GM23248 (cell line): ENCODE data around the gene BASP1. TPM values are rescaled to one million over a fixed set of nuclear protein-coding genes. Genes with fewer than 3 reads are reported as not detected.
A peak's percentile ranks its signal among the peaks of the same experiment; 100 is the strongest.

Experiments used
- DNase-seq: peaks from one replicate; pipeline ENCODE4 v3.0.0-alpha.2; 2015
- H2AFZ ChIP-seq: fragments of 200-600 bp; sonication (generic); 2 replicates; pipeline ENCODE4 v1.6.1; 2016; ENCODE audit warnings: antibody characterized with exemption
- H3F3A ChIP-seq: fragments of 200-600 bp; sonication (generic); 2 replicates; pipeline ENCODE4 v1.6.1; 2016; ENCODE audit warnings: mild to moderate bottlenecking, antibody characterized with exemption, mixed run types; ENCODE audit not compliant: insufficient read depth
- H3K27ac ChIP-seq: fragments of 200-600 bp; sonication (generic); 2 replicates; pipeline ENCODE4 v1.5.1; 2016; ENCODE audit warnings: mild to moderate bottlenecking
- H3K27me3 ChIP-seq: fragments of 200-600 bp; sonication (generic); replicated peaks from 2 replicates; pipeline ENCODE4 v1.6.1; 2016; ENCODE audit warnings: mild to moderate bottlenecking; ENCODE audit not compliant: insufficient read depth
- H3K36me3 ChIP-seq: fragments of 200-600 bp; sonication (generic); 2 replicates; pipeline ENCODE4 v1.6.1; 2016; ENCODE audit warnings: low read depth, mild to moderate bottlenecking
- H3K4me1 ChIP-seq: fragments of 200-600 bp; sonication (generic); 2 replicates; pipeline ENCODE4 v1.6.1; 2016; ENCODE audit warnings: mild to moderate bottlenecking; ENCODE audit not compliant: insufficient read depth
- H3K4me2 ChIP-seq: fragments of 200-600 bp; sonication (generic); one replicate; pipeline ENCODE4 v1.6.1; 2016; ENCODE audit warnings: mild to moderate bottlenecking; ENCODE audit not compliant: unreplicated experiment
- H3K4me3 ChIP-seq: fragments of 200-600 bp; sonication (generic); 2 replicates; pipeline ENCODE4 v1.5.1; 2016; ENCODE audit warnings: mild to moderate bottlenecking
- H3K79me2 ChIP-seq: fragments of 200-600 bp; sonication (generic); 2 replicates; pipeline ENCODE4 v1.6.1; 2016; ENCODE audit warnings: mild to moderate bottlenecking; ENCODE audit not compliant: insufficient read depth
- H3K9ac ChIP-seq: fragments of 200-600 bp; sonication (generic); 2 replicates; pipeline ENCODE4 v1.6.1; 2016; ENCODE audit warnings: mild to moderate bottlenecking
- H3K9me2 ChIP-seq: fragments of 200-600 bp; sonication (generic); 2 replicates; pipeline ENCODE4 v1.6.1; 2016; ENCODE audit warnings: mixed run types, mild to moderate bottlenecking, moderate library complexity; ENCODE audit not compliant: insufficient read depth
- H3K9me3 ChIP-seq: fragments of 200-600 bp; sonication (generic); one replicate; pipeline ENCODE4 v1.6.1; 2017; ENCODE audit warnings: low read depth
- H4K20me1 ChIP-seq: fragments of 200-600 bp; sonication (generic); 2 replicates; pipeline ENCODE4 v1.6.0; 2016; ENCODE audit not compliant: insufficient read depth
- EZH2 ChIP-seq: fragments of 200-600 bp; sonication (generic); IDR thresholded peaks from 2 replicates; pipeline ENCODE4 v1.6.1; 2018; ENCODE audit warnings: antibody characterized with exemption, mild to moderate bottlenecking; ENCODE audit not compliant: insufficient read depth, poor library complexity, severe bottlenecking
- EZH2phosphoT487 ChIP-seq: fragments of 200-600 bp; sonication (generic); IDR thresholded peaks from 2 replicates; pipeline ENCODE4 v1.6.1; 2018; ENCODE audit warnings: antibody characterized with exemption, moderate library complexity, mild to moderate bottlenecking, low read depth; ENCODE audit not compliant: insufficient read depth
- WGBS, 2 experiments: methylation state at CpG; one replicate each; pipeline ENCODE4 v1.1.6; 2015 to 2017; ENCODE audit warnings: low lambda C conversion rate in 2 of 2, low coverage in 1 of 2; ENCODE audit errors: missing lambda C conversion rate in 2 of 2; 5-methylcytosine and 5-hydroxymethylcytosine counted together
- in situ Hi-C: fragments of 300-500 bp; cut with MboI; formaldehyde crosslinking; loops from 2 replicates; pipeline ENCODE4 v1.15.0; 2020
- polyA plus RNA-seq: library from polyadenylated mRNA; unstranded; fragments of >200 nt; fragmentation: Nextera tagmentation; extraction: Ambion mirVana; gene quantifications from 2 replicates; pipeline ENCODE4 v1.2.1, GENCODE V29; 2016
- total RNA-seq: library from RNA; depleted of rRNA; stranded (reverse); fragments of >200 nt; shearing (Covaris generic); gene quantifications from 2 replicates; pipeline ENCODE4 v1.2.3, GENCODE V29; 2014

Gene BASP1
- total and polyA plus RNA-seq, 2 experiments from 2014 or later: 58.4 to 121 TPM

DNA sequence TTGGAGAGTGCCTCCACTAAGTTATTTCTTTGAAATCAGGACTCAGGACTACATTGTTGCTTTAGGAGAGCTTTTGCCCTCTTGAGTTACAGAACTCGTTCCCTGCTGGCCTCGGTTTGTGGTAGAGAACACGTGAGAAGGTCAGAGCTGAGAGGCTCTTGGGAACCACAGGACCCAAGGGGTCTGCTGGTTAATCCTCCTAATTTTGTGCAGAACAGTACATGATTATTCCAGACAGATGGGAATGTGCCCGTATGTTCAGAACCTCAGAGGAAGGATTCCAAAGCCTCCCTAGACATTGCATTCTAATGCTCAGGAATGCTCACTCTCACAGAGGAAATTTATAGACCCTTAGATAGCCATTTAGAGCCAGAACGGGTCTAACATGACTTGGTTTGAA lies 25.2 kb upstream of the BASP1 start:
- H3K27me3 ChIP-seq: no peaks in the 10 kb centered on the region
- no peak overlapping the region for H3K9ac ChIP-seq
- H3K36me3 ChIP-seq: no peaks in the 10 kb centered on the region
- TF ChIP-seq EZH2 (no peak), EZH2phosphoT487 (no peak)
- H3K4me3 ChIP-seq: no peak overlapping the region
- in situ Hi-C loops: loop anchor here (10.0 kb wide), 2 partner anchors 517 to 717 kb away; no protein-coding TSS in a partner anchor
- H3K79me2 ChIP-seq: peaks cover 15% of the 10 kb centered on the region
- no peak for DNase-seq
- H4K20me1 ChIP-seq: no peaks in the 10 kb centered on the region
- H3K4me1 ChIP-seq: peaks cover 30% of the 10 kb centered on the region
- no peak overlapping the region for H3K4me2 ChIP-seq
- no peaks in the 10 kb centered on the region for H3K9me2 ChIP-seq
- 78 to 79% methylated on average over 5 of the region's 5 CpGs for WGBS, 2 experiments
- H3F3A ChIP-seq: peaks cover 27% of the 10 kb centered on the region
- no peak overlapping the region for H2AFZ ChIP-seq
- no peaks in the 10 kb centered on the region for H3K9me3 ChIP-seq
- H3K27ac ChIP-seq: no peak overlapping the region

DNA sequence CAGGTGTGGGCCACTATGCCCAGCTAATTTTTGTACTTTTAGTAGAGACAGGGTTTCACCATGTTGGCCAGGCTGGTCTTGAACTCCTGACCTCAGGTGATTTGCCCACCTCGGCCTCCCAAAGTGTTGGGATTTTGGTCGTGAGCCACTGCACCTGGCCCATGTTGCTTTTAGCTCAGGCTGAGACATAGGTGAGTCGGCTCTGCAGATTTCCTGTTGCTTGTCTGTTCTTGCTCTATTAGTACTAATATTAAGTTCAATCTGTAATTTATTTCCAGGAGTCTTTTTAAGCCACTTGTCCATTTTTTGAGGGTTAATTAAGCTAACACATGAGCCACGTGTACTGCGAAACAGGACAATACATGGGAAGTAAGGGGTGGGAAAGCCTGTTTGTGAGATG lies 21.4 kb upstream of the BASP1 start:
- Histone ChIP-seq H3K9me3 (no peaks in the 10 kb centered on the region), H3K9me2 (no peaks in the 10 kb centered on the region), H3K36me3 (no peaks in the 10 kb centered on the region), H3K4me2 (no peak overlapping the region), H3K27ac (no peak overlapping the region), H3K9ac (no peak overlapping the region), H2AFZ (no peak overlapping the region), H3K79me2 (no peaks in the 10 kb centered on the region), H3F3A (peaks cover 3% of the 10 kb centered on the region), H3K4me1 (peaks cover 2% of the 10 kb centered on the region), H4K20me1 (no peaks in the 10 kb centered on the region), H3K4me3 (no peak overlapping the region), H3K27me3 (no peaks in the 10 kb centered on the region)
- no peak for TF ChIP-seq EZH2phosphoT487
- TF ChIP-seq EZH2: no peak
- in situ Hi-C loops: loop anchor here (10.0 kb wide), 2 partner anchors 521 to 721 kb away; no protein-coding TSS in a partner anchor
- DNase-seq: no peak
- 81 to 84% methylated on average over 5 of the region's 5 CpGs for WGBS, 2 experiments

DNA sequence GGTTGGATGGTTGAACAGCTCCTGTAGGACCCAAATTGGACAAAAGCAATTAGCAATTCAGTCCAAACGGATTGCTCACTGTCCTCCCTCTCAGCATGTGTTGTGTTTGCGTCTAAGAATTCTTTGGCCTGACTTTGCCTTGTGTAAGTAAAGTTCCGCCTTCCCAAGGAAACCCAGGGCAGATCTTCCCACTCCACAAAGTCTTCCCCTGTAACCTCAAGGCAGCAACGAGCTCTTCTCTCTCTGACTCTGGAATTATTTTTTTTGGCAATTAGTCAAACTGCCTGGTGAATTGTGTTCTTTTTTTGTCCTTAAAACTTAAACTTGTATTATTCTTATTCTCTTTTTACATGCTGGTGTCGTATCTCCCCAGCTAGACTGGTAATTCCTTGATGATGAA lies 20.7 kb upstream of the BASP1 start:
- H3K4me2 ChIP-seq: no peak overlapping the region
- 72 to 74% methylated on average over 5 of the region's 5 CpGs for WGBS, 2 experiments
- TF ChIP-seq EZH2phosphoT487 (no peak), EZH2 (no peak)
- no peaks in the 10 kb centered on the region for H3K36me3 ChIP-seq
- H3K79me2 ChIP-seq: no peaks in the 10 kb centered on the region
- DNase-seq: no peak
- no peak overlapping the region for H3K4me3 ChIP-seq
- no peaks in the 10 kb centered on the region for H3K9me3 ChIP-seq
- H2AFZ ChIP-seq: no peak overlapping the region
- no peak overlapping the region for H3K27ac ChIP-seq
- H3K9me2 ChIP-seq: no peaks in the 10 kb centered on the region
- H4K20me1 ChIP-seq: no peaks in the 10 kb centered on the region
- in situ Hi-C loops: loop anchor here (10.0 kb wide), 2 partner anchors 522 to 722 kb away; no protein-coding TSS in a partner anchor
- H3K9ac ChIP-seq: no peak overlapping the region
- no peaks in the 10 kb centered on the region for H3K4me1 ChIP-seq
- H3K27me3 ChIP-seq: no peaks in the 10 kb centered on the region
- H3F3A ChIP-seq: no peaks in the 10 kb centered on the region

DNA sequence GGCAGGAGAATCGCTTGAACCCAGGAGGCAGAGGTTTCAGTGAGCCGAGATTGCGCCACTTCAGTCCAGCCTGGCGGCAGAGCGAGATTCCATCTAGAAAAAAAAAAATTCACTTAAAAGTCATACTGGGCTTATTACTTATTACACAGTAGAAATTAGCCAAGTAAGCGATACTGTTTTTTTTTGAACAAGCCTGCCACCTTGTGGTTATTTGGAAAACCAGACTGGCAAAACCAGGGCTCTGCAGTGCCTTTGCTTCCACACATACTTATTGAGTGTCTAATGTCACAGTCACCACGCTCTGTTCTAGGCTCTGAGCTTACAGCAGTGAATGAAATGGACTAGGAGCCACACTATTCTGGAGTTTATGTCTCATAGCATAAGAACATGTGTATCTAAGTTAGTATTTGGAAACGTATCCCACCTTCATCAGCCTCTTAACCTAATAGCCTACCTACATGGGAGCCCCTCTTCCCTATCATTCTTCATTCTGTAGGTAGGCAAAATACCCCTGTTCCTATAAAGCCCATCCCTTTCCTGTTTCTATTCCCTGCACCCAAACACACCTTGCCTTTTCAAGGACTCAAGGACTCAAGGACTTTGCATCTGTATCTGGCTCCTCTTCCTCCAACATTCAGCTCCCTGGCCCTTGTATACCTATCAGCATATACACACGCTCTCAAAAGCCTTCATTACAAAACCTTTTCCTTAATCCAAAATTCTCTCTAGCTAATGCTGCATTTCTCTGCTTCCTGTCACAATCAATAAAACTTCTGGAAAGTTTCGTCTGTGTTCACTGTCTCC lies 13.9 kb upstream of the BASP1 start:
- Histone ChIP-seq H3K9ac (peak overlapping the region; percentile 48), H3K9me3 (no peaks in the 10 kb centered on the region), H3K4me1 (no peaks in the 10 kb centered on the region), H3K27me3 (no peaks in the 10 kb centered on the region), H3F3A (no peaks in the 10 kb centered on the region), H3K9me2 (no peaks in the 10 kb centered on the region), H4K20me1 (no peaks in the 10 kb centered on the region), H3K4me2 (peak overlapping the region; percentile 23), H2AFZ (peak overlapping the region; percentile 56; the same call in 1 of the 2 replicates), H3K79me2 (no peaks in the 10 kb centered on the region), H3K4me3 (peak overlapping the region; percentile 45; the same call in 1 of the 2 replicates), H3K27ac (no peak overlapping the region), H3K36me3 (no peaks in the 10 kb centered on the region)
- WGBS, 2 experiments: 20 to 22% methylated on average over 10 of the region's 10 CpGs
- in situ Hi-C loops: loop anchor here (25.0 kb wide), 2 partner anchors 909 to 1041 kb away; no protein-coding TSS in a partner anchor
- DNase-seq: peak; percentile 84
- TF ChIP-seq EZH2phosphoT487: no peak
- TF ChIP-seq EZH2: no peak
